GM21529 (cell line): ENCODE data around the gene DIPK1B.

Source experiments
- ATAC-seq: cut with Tn5 transposase; IDR thresholded peaks from one replicate; pipeline ENCODE4 v1.9.1; 2021; ENCODE audit not compliant: unreplicated experiment

DIPK1B gene

DNA sequence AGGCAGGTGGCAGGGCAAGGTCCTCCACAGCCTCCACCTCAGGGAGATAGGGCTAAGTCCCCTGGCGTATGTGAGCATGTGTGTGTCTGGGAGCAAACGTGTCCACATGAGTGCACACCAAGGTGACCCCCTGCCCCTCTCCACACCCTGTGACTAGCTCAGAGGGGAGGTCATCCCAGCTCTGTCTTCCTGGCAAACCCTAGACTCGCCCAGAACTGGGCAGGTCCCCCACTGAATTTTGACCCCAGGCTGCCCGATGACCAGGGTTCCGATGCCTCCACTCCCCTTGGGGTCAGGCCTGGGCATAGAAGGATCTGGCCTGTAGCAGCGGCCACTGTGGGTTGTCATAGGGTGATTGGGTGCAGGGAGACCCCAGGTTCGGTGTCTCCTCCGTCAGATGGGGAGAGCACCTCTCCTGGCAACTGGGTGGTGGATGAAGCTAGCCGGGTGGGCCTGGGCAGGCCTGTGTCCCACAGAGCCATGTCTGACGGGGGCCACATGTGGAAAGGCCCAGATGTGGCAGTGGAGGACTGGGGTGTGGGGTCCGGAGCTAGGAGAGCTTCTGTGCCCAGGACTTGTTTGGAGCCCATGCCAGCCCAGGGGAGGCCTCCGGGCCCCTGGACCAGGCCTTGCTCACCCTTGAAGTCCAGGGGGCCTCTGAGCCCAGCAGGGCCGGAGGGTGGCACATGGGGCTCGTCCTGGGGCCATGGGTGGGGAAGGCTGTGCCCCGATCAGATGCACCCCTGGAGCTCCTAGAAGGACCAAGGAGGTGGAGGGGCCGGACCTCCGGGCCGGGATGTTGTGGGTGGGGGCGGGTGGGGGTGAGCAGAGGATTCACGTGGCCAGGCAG lies 6.2 kb downstream of the DIPK1B start:
- ATAC-seq = no peak

DNA sequence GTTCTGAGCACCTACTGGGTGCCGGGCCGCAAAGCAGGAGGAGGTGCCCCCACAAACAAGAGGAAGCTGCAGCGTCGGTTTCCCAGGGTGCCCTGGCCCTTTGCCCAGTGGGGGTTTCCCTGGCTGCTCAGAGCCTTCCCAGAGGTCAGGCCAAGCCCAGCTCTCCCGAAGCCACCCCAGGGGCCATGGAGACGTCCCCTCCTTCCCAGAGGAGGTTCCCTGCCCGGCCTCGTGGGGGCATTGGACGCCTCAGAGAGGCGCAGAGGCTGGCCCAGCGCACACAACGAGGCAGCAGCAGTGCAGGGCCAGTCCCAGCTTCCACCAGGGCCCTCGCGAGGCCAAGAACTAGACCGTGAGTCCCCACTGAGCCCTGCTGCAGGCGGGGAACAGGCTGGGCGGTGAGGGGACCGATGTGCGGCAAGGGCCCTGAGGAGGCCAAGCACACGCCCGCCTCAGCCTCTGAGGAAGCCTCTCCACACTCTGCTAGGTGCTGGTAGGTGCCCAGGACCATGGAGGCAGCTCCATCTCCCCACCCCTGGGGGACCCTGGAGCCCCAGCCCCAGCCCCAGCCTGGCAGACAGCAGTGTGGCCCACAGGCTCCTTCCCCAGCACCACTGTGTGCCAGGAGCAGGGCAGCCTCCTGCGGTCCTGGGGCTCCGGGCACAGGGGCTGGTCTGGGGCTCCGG lies 7.0 kb downstream of the DIPK1B start:
- ATAC-seq = no peak

DNA sequence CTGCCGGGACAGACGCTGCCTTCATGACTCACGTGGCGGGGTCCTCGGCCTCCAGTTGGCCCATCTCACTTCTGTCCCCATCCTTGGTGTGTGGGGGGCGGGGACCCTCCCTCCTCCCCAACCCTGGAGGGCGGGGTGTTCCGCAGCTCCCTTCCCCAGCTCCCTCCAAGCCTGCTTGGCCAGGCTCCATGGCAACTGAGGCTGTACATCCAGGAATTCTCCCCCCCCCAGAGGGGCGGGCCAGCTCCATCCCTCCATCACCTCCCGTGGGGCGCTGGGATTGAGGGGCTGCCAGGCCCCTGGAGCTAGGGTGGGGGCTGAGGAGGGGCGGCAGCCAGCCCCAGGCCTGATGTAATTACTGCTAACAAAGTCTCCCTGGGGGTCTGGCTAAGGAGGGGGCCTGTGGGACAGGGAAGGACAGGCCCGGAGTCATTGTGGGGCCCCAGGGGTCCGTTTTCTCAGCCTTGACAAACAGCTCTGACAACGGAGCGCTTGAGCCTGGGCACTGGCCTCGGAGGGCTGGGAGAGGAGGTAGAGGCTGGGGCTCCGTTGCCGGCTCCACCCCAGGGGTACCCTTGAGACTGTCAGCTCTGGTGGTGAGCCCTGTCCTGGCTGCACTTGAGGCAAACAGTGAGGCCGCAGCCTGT lies 8.0 kb downstream of the DIPK1B start:
- no peak for ATAC-seq

DNA sequence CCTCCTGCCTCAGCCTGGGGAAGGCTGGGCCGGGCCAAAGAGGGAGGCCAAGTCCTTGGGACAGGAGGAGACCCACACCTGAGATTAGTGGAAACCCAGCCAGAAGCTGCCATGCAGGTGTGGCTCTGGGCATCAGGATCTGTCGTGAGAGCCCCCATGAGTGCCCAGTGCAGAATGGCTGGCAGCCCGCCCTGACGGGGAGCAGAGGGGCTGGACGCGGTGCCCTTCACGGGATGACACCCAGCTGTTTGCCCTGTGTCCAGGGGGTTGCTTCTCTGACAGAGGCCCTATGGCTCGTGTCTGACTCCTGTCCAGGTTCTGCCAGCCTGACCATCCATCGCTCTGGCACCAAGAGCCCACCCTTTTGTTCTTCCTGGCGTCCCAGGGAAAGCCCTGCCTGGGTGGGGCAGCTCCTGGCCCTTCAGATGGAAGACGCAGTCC lies 8.5 kb downstream of the DIPK1B start:
- ATAC-seq = no peak

DNA sequence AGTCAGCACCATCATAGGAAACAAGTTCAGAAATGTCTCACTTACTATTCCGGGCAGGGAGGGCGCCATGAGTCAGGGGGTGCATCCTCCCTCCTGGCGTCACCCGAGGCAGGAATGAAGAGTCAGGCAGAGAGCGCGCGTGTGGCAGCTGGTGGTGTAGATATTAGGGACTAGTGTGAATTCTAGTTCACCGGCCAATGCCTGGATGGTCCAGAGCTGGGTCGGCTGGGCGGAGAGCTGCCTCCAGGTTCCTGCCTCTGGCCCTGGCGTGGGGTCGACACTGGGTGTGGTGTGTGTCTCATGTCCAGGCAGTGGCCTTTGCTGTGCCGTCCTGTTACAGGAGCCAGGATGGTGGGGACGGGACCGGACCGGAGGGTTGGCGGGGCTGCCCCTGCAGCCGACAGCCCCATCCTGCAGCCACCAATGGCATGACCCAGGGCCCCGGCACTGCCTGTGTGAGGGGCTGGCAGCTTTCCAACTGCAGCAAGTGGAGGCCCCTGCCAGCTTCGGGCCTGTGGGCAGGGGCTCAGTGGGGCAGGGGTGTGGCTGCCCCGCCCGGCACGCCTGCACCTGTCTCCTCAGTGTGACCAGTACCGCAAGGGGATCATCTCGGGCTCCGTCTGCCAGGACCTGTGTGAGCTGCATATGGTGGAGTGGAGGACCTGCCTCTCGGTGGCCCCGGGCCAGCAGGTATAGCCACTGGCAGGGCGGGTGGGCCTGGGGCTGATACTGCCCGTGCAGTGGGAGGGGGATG lies 9.1 kb downstream of the DIPK1B start:
- no peak for ATAC-seq

DNA sequence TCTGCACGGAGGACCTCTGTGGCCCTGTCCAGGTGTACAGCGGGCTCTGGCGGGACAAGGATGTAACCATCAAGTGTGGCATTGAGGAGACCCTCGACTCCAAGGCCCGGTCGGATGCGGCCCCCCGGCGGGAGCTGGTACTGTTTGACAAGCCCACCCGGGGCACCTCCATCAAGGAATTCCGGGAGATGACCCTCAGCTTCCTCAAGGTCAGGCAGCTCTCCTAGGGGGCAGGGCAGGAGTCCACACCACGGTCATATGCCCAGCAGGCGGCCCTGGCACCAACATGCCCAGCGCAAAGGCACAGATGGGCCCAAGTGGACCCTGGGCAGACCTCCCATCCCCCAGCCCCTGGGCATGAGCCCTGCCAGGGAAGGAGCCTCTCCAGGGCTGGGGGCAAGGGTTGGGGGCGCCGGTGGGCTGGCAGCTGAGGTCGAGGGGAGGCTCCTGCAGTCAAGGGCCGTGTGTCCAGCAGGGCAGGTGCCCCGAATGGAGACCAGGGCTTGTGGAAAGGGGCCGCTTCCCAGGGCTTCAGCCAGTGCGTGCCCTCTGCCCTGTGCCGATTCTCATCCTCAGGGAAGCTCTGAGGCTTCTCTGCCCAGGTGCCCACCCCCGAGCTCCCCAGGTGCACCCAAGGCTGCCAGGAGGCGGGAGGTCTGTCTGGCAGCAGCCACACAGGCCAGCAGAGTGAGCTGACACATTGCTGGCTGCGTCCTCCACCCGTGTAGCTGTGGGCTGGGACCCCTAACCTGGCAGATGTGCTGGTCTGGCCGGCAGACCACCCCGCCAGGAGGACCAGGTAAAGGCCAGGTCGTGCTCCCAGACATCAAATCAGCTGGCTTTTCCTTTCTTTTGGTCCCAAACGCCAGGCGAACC lies 10.0 kb downstream of the DIPK1B start:
- ATAC-seq = no peak

DNA sequence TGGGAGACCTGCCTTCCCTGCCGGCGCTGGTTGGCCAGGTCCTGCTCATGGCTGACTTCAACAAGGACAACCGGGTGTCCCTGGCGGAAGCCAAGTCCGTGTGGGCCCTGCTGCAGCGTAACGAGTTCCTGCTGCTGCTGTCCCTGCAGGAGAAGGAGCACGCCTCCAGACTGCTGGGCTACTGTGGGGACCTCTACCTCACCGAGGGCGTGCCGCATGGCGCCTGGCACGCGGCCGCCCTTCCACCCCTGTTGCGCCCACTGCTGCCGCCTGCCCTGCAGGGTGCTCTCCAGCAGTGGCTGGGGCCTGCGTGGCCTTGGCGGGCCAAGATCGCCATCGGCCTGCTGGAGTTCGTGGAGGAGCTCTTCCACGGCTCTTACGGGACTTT lies 10.6 kb downstream of the DIPK1B start:
- ATAC-seq = no peak

DNA sequence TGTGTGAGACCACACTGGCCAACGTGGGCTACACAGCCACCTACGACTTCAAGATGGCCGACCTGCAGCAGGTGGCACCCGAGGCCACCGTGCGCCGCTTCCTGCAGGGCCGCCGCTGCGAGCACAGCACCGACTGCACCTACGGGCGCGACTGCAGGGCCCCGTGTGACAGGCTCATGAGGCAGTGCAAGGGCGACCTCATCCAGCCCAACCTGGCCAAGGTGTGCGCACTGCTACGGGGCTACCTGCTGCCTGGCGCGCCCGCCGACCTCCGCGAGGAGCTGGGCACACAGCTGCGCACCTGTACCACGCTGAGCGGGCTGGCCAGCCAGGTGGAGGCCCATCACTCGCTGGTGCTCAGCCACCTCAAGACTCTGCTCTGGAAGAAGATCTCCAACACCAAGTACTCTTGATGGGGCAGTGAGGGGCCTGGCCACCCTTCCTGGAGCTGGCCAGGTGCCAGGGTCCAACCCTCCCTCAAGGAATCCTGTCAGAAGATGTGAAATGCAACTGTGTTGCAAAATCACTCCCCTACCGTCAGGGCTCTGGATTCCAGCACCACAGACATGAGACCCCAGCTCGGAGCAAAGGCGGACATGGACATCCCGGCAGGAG lies 11.1 kb downstream of the DIPK1B start:
- no peak for ATAC-seq

DNA sequence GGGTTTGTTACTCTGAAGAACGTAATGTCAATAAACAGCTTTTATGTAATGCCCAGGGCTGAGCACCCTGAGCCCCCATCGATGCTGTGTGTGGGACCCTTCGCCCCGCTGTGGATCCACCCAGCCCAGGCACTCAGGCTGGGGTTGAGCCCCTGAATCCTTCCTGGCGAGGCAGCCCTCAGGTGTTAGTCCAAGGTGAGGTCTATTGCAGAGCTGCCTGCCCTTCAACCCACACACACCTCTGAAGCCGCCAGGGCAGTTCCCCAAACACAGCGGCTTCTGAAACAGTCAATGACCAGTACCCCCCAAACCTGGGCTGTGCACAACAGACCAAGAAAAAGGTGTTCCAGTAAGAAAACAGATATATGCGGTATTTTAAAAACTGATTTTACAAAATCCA lies 11.6 kb downstream of the DIPK1B start:
- no peak for ATAC-seq

DNA sequence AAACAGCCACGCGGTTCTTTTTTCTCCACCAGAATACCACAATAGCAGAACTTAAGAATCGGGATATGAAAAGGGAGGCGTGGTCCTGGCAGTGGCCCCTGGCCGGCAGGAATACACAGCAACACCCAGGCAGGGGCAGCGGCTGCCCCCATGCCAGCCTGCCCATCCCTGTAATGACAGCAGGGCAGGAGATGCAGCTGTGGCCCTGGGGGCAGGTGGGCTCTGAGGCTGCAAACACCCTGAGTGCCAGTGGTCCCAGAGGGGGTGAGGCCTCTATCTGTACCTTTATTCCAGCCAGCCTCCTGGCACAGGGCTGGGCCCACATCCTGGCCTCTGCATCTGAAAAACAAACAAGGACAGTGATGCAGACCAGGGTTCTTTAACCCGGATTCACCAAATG lies 12.4 kb downstream of the DIPK1B start:
- no peak for ATAC-seq

DNA sequence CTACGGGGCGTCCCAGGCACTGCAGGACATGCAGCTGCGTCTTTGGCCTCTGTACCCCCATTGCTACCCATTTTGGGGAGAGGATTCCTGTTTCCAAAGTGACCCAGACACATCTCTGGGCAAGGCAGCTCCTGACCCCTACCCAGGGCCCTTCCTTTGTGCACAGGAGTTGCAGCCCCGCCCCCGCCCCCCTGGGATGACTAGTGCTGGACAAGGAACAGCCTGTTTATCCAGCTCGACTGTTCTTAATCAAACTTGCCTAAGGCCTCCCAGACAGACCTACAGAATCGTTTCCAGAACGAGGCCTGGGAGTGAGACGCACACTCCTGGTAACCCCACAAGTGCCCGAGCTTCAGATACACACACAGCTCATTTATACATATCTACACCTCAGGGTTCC lies 13.2 kb downstream of the DIPK1B start:
- ATAC-seq = no peak

DNA sequence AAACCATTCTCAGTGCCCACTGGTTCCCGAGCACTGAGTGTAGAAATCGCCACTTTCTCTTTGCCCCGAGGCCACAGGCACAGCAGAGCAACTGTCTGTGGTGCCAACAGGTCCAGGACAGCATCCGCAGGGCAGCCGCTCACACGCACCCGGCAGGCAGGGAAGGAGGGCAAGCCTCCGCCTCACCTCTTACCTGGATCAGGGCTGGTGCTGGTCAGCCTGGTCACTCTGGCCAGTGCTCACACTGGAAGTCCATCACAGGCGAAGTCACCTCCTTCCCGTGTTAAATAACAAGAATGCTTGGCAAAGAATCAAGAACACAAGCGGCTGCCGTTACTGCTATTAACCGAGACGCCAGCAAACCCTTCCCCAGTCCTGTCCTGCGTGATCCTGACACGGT lies 13.7 kb downstream of the DIPK1B start:
- no peak for ATAC-seq

DNA sequence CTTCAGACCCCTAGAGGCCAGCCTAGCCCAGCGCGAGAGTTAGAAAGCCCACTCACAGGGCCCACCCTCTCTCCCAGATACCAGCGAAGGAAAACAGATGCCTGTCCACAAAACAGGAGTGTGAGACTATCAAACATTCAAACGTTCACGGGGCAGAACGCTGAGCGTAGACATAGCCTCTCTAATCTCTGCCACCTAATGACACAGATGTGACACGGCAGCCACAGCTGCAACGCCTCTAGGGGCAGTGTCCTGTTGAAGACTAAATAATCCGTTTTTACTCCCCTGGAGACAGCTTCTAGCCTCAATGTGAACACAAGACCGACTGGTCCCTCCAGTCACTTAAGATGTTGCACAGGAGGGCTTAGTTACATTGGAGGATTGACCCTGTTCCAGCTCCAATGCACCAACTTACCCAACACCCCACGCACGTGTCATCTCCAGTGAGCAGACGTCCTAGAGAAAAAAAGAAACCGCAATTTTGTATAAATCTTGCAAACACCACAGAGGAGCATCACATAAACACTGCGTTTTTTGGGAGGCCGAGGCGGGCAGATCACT lies 14.3 kb downstream of the DIPK1B start:
- no peak for ATAC-seq

DNA sequence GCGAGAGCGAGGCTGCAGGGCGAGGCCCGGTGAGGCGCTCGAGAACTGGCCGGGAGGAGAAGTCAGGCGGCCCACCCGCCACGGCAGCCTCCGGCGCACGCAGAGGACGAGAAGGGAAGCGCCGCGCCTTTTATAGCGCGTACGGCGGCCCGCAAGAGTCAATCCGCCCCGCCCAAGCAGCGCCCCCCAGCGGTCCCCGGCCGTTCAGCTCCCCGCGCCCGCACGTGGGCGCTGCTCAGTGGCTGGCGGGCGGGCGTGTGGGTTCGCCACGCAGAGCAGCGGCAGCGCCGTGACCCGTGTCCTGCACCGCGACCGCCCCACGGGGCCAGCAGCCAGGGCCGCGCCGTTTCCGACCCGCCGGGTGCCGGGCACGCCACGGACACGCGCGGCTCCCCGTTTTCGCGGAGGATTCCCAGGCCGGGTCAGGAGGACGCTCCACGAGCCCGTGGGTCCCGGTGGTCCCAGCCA lies 15.7 kb downstream of the DIPK1B start:
- ATAC-seq = peak; percentile 61

DNA sequence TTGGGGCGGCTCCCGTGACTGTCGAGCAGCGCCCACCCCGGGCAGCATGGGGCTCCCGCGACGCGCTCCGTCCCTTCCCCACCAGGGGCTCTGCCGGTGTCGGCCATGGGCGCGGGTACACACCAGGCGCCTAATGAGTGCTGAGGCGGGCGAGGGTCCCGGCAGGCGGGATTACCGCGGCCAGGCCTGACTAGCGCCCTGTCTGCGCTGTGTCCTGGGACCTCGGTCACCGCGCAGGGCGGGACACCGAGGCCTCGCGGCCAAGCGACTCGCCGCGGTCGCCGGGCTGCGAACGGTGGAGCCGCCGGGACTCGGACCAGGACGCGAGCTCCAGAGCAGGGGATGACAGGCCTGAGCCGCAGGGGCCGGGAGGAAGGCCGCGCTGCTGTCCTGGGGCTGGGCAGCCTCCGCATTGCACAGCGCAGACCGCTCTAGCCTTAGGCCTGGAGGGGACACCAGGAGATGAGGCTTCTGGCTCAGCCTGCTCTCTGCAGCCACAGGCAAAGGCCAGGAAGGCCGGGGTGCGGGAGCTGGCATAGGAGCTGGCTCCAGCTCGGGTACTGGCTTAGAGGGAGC lies 16.3 kb downstream of the DIPK1B start:
- peak; percentile 20 for ATAC-seq

DNA sequence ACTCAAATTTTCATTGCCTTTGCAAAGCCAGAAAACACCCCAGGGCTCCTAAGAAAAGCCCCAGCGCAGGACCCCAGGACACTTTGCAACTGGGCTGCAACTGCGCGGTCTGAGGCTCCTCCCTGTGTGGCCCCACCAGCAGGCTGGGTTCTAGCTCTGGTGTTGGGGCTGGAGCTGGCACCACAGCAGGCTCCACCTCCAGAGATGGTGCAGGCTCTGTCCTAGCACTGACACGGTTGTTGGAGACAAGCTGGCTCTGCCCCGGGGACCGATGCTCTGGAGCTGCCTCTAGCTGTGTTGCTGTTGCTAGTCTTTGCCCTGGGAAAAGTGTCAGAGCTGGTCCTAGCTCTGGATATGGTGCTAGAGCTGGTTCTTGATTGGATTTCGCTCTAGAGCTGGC lies 16.8 kb downstream of the DIPK1B start:
- ATAC-seq = no peak

DNA sequence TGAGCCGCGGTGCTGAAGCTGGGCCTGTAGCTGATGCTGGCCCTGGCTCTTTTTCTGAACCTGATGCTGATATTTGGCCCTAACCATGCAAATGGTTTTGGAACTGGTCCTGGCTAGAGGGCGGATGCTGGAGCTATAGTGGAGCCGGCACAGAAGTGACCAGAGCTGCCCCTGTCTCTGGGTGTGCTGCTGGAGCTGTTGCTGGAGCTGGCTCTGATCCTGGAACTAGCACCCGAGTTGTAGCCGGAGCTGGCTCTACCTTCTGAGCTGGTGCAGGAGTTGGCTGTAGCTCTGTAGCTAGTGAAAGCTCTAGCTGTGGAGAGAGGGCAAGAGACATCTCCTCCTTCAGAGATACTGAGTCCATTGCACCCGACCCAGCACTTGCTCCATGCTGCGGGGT lies 17.6 kb downstream of the DIPK1B start:
- ATAC-seq = no peak

DNA sequence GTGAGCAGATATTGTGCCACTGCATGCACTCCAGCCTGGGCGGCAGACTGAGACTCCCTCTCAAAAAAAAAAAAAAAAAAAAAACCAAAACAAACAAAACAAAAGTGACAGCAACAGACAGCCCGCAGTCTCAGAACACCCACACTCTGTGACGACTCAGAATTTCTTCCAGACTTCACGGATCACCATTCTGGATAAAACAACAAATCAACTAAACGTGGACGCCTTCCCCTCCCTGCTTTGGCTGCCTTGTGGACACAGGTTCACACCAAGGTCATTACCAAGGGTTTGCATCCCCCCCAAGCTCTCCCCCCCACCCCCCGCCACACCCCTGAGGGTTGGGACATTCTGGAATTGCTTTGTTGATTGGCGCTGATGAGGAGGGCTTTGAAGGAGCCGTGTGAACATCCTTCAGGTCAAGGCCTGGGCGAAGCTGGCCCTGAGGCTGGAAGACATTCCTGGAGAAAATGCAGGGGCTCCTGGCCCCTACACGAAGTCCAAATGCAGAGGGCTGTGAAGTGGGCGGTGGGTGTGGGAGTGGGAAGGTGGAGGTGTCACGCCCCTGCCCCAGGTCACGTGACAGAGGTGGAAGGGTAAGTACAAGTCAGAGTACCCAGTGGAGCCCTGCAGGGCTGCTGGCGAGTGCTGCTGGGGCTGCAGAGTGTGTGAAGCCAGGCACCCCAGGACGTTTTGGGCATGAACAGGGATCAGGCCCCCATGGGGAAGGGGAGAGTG lies 20.2 kb downstream of the DIPK1B start:
- ATAC-seq = no peak
